Right lobe of liver (tissue), 6 donors: ENCODE data around the gene OSCP1. TPM values are rescaled to one million over a fixed set of nuclear protein-coding genes. Genes with fewer than 3 reads are reported as not detected.

Experiments
- ATAC-seq, 4 donors: fragments of 200-7000 bp; cut with Tn5 transposase; one replicate each; pipeline ENCODE4 v1.9.1; 2020; ENCODE audit warnings: mild to moderate bottlenecking in 4 of 4, moderate library complexity in 4 of 4
- DNase-seq, 3 donors: peaks; one replicate each; pipeline ENCODE4 v3.0.0-alpha.2; 2020
- H3K27ac ChIP-seq, 3 donors: fragments of 200-600 bp; one replicate each; pipeline ENCODE4 v1.8.0; 2022
- H3K27me3 ChIP-seq, 2 donors: fragments of 200-600 bp; one replicate each; pipeline ENCODE4 v1.8.0; 2022
- H3K36me3 ChIP-seq, 4 donors: fragments of 200-600 bp; sonication (generic) in 1 of 4; one replicate each; pipeline versions ENCODE4 v1.5.1 to v1.8.0; 2017 to 2022; ENCODE audit warnings: control low read depth in 1 of 4
- H3K4me1 ChIP-seq, 4 donors: fragments of 200-600 bp; sonication (generic) in 1 of 4; one replicate each; pipeline versions ENCODE4 v1.5.1 to v1.8.0; 2017 to 2022; ENCODE audit warnings: control low read depth in 1 of 4
- H3K4me3 ChIP-seq, 3 donors: fragments of 200-600 bp; one replicate each; pipeline ENCODE4 v1.8.0; 2022
- H3K9me3 ChIP-seq, 4 donors: fragments of 200-600 bp; sonication (generic) in 1 of 4; one replicate each; pipeline versions ENCODE4 v1.5.1 to v1.8.0; 2017 to 2022; ENCODE audit warnings: control low read depth in 1 of 4
- CTCF ChIP-seq, 4 donors: fragments of 200-600 bp in 3 of 4; fragments of 450-650 bp in 1 of 4; IDR thresholded peaks; one replicate each; pipeline versions ENCODE4 v1.5.1 to v1.8.0; 2016 to 2022; ENCODE audit warnings: antibody characterized with exemption in 4 of 4, mild to moderate bottlenecking in 2 of 4
- POLR2A ChIP-seq: fragments of 450-650 bp; IDR thresholded peaks from one replicate; pipeline ENCODE4 v1.6.1; 2017; ENCODE audit warnings: antibody characterized with exemption, mild to moderate bottlenecking
- WGBS: methylation state at CpG from one replicate; pipeline ENCODE4 v1.1.6; 2018; ENCODE audit warnings: low coverage, low lambda C conversion rate; ENCODE audit not compliant: insufficient coverage; ENCODE audit errors: missing lambda C conversion rate; 5-methylcytosine and 5-hydroxymethylcytosine counted together
- intact Hi-C, 2 donors: fragments of 100-400 bp; cut with DNase I; formaldehyde crosslinking; loops; one replicate each; pipeline versions ENCODE4 v1.11.2 to v1.14.1; 2022
- total RNA-seq, 6 experiments: library from RNA; depleted of rRNA in 2 of 6; stranded (reverse); fragments of >200 nt in 2 of 6; fragmentation: NEBNext Ultra II Directional in 3 of 6; extraction: Animal tissue kit (Norgen Biotek cat#: 25700) in 3 of 6; gene quantifications; one replicate each; pipeline versions ENCODE4 v1.1.0 to v1.2.4, GENCODE V29; 2016 to 2023
- donor health status: DM: no; HTN: yes; CAD: no.
- donor health status: DM: no; HTN: no; CAD: no.
- donor health status: DM: no; HTN: no; CAD: no.
- donor health status: DM: no; HTN: yes; CAD: no.
- donor health status: DM: no; HTN: yes; CAD: no.

Gene OSCP1
- total RNA-seq, 6 experiments from 2014 or later, result 0.40 to 4.9 (median 1.7) TPM

GRCh38 chr1:36425791-36426190, 24.5 kb downstream of the OSCP1 start:
- H3K4me1 ChIP-seq, result no peaks in the 10 kb centered on the region
- intact Hi-C loops, result loop anchor here in 1 of 2 donors (10.0 kb wide), 1 partner anchor 81 kb away; no protein-coding TSS in a partner anchor
- no peak overlapping the region for H3K27ac ChIP-seq
- H3K36me3 ChIP-seq, result no peaks in the 10 kb centered on the region
- DNase-seq, result no peak
- H3K4me3 ChIP-seq, result no peak overlapping the region
- H3K27me3 ChIP-seq, result no peaks in the 10 kb centered on the region
- TF ChIP-seq POLR2A, result no peak
- no peak for TF ChIP-seq CTCF (IDR thresholded peaks at IDR 0.05)
- no peak for ATAC-seq
- WGBS, result 71% methylated on average over 4 of the region's 4 CpGs
- H3K9me3 ChIP-seq, result no peaks in the 10 kb centered on the region

GRCh38 chr1:36421649-36422048, 28.6 kb downstream of the OSCP1 start:
- Histone ChIP-seq H3K4me1 (peaks cover 0 to 4% (median 0%) of the 10 kb centered on the region in 4 donors), H3K36me3 (no peaks in the 10 kb centered on the region), H3K27ac (no peak overlapping the region), H3K4me3 (no peak overlapping the region), H3K9me3 (no peaks in the 10 kb centered on the region), H3K27me3 (no peaks in the 10 kb centered on the region)
- 71% methylated on average over 7 of the region's 7 CpGs for WGBS
- no peak for DNase-seq
- ATAC-seq, result no peak
- intact Hi-C loops, result loop anchor here in 1 of 2 donors (10.0 kb wide), 1 partner anchor 77 kb away; no protein-coding TSS in a partner anchor
- TF ChIP-seq POLR2A (no peak), CTCF (IDR thresholded peaks at IDR 0.05) (no peak)

- no peak overlapping the region for H3K27ac ChIP-seq
- peaks cover 0 to 4% (median 0%) of the 10 kb centered on the region in 4 donors for H3K4me1 ChIP-seq
- no peaks in the 10 kb centered on the region for H3K36me3 ChIP-seq
- DNase-seq (peak; percentile 82 to 88 (median 83)), ATAC-seq (peak; percentile 99 to 100 (median 100))
- TF ChIP-seq CTCF (IDR thresholded peaks at IDR 0.05) (peak; percentile 85 to 96 (median 95)), POLR2A (no peak)
- H3K27me3 ChIP-seq, result no peaks in the 10 kb centered on the region
- H3K4me3 ChIP-seq, result no peak overlapping the region
- intact Hi-C loops, result loop anchor here in 1 of 2 donors (10.0 kb wide), 1 partner anchor 76 kb away; no protein-coding TSS in a partner anchor
- WGBS, result 9% methylated on average over 13 of the region's 13 CpGs
- H3K9me3 ChIP-seq, result no peaks in the 10 kb centered on the region
Observed at GRCh38 chr1:36420836-36421317, 29.4 kb downstream of the OSCP1 start.

- Histone ChIP-seq H3K36me3 (no peaks in the 10 kb centered on the region), H3K4me1 (peaks cover 0 to 4% (median 0%) of the 10 kb centered on the region in 4 donors), H3K9me3 (no peaks in the 10 kb centered on the region), H3K27ac (no peak overlapping the region), H3K4me3 (no peak overlapping the region), H3K27me3 (no peaks in the 10 kb centered on the region)
- no peak for DNase-seq
- no peak for ATAC-seq
- TF ChIP-seq CTCF (IDR thresholded peaks at IDR 0.05) (no peak), POLR2A (no peak)
- WGBS, result 28% methylated on average over 5 of the region's 5 CpGs
- intact Hi-C loops, result loop anchor here in 1 of 2 donors (10.0 kb wide), 1 partner anchor 76 kb away; no protein-coding TSS in a partner anchor
Observed at GRCh38 chr1:36420409-36420808, 29.8 kb downstream of the OSCP1 start.
